Upper lobe of right lung (tissue), 1 donor: ENCODE results near the gene LIPA. TPM values are rescaled to one million over a fixed set of nuclear protein-coding genes. Genes with fewer than 3 reads are reported as not detected.
"Not testable (repeated sequence)": the region's sequence is repeated elsewhere in the genome, so short reads cannot be mapped to it uniquely, and the experiment has no call there.

Experiments
- ATAC-seq: fragments of 200-7000 bp; cut with Tn5 transposase; one replicate; pipeline ENCODE4 v1.9.1; 2020; ENCODE audit warnings: mild to moderate bottlenecking, moderate library complexity
- DNase-seq: peaks from one replicate; pipeline ENCODE4 v3.0.0-alpha.2; 2020
- H3K27ac ChIP-seq: fragments of 200-600 bp; one replicate; pipeline ENCODE4 v1.8.0; 2022
- H3K27me3 ChIP-seq: fragments of 200-600 bp; one replicate; pipeline ENCODE4 v1.8.0; 2022; ENCODE audit warnings: mild to moderate bottlenecking
- H3K36me3 ChIP-seq: fragments of 200-600 bp; one replicate; pipeline ENCODE4 v1.8.0; 2022
- H3K4me1 ChIP-seq: fragments of 200-600 bp; one replicate; pipeline ENCODE4 v1.8.0; 2022
- H3K4me3 ChIP-seq: fragments of 200-600 bp; one replicate; pipeline ENCODE4 v1.8.0; 2022; ENCODE audit warnings: mild to moderate bottlenecking
- H3K9me3 ChIP-seq: fragments of 200-600 bp; one replicate; pipeline ENCODE4 v1.8.0; 2022
- CTCF ChIP-seq: fragments of 200-600 bp; IDR thresholded peaks from one replicate; pipeline ENCODE4 v1.8.0; 2022; ENCODE audit warnings: antibody characterized with exemption
- intact Hi-C: fragments of 100-400 bp; cut with DNase I; formaldehyde crosslinking; loops from one replicate; pipeline ENCODE4 v1.11.0; 2022
- total RNA-seq: library from RNA; stranded (reverse); fragmentation: NEBNext Ultra II Directional; extraction: Animal tissue kit (Norgen Biotek cat#: 25700); gene quantifications from one replicate; pipeline ENCODE4 v1.2.1, GENCODE V29; 2021
- donor health status: DM: no; HTN: yes; CAD: no; lungs with severe emphysema.

Gene LIPA
- total RNA-seq, 1 donor from 2014 or later = 194 TPM

- Histone ChIP-seq H3K27ac (no peak overlapping the region), H3K27me3 (no peaks in the 10 kb centered on the region), H3K4me1 (no peaks in the 10 kb centered on the region), H3K4me3 (no peak overlapping the region), H3K36me3 (no peaks in the 10 kb centered on the region), H3K9me3 (no peaks in the 10 kb centered on the region)
- DNase-seq = no peak
- no peak for TF ChIP-seq CTCF
- no peak for ATAC-seq
- intact Hi-C loops = no loop called here
Measured at GRCh38 chr10:89173075-89173474, 78.5 kb downstream of the LIPA start.

GRCh38 chr10:89171996-89172395 is 79.6 kb downstream of the LIPA start:
- ATAC-seq = no peak
- intact Hi-C loops = no loop called here

GRCh38 chr10:89171263-89171872 is 80.2 kb downstream of the LIPA start:
- H3K4me3 ChIP-seq = no peak overlapping the region
- H3K9me3 ChIP-seq = no peaks in the 10 kb centered on the region
- no peaks in the 10 kb centered on the region for H3K27me3 ChIP-seq
- DNase-seq (no peak), ATAC-seq (no peak)
- no peaks in the 10 kb centered on the region for H3K4me1 ChIP-seq
- no peak for TF ChIP-seq CTCF
- no peaks in the 10 kb centered on the region for H3K36me3 ChIP-seq
- no peak overlapping the region for H3K27ac ChIP-seq
- intact Hi-C loops = no loop called here

More at GRCh38 chr10:89171996-89172395, 79.6 kb downstream of the LIPA start:
- TF ChIP-seq CTCF = no peak
- H3K4me1 ChIP-seq = no peaks in the 10 kb centered on the region
- no peak overlapping the region for H3K27ac ChIP-seq
- H3K9me3 ChIP-seq = no peaks in the 10 kb centered on the region
- no peak overlapping the region for H3K4me3 ChIP-seq
- no peaks in the 10 kb centered on the region for H3K36me3 ChIP-seq
- no peak for DNase-seq
- H3K27me3 ChIP-seq = no peaks in the 10 kb centered on the region

GRCh38 chr10:89168354-89168900 is 83.1 kb downstream of the LIPA start:
- DNase-seq, H3K9me3 ChIP-seq, H3K4me3 ChIP-seq, H3K4me1 ChIP-seq, H3K27ac ChIP-seq, H3K36me3 ChIP-seq, H3K27me3 ChIP-seq, intact Hi-C loops: not testable (repeated sequence)
- ATAC-seq = peak; percentile 34

- H3K36me3 ChIP-seq = no peaks in the 10 kb centered on the region
- TF ChIP-seq CTCF = no peak
- H3K4me3 ChIP-seq = no peak overlapping the region
- H3K4me1 ChIP-seq = peaks cover 13% of the 10 kb centered on the region
- H3K9me3 ChIP-seq = no peaks in the 10 kb centered on the region
- no peak for DNase-seq
- ATAC-seq = no peak
- intact Hi-C loops = no loop called here
- H3K27ac ChIP-seq = no peak overlapping the region
- no peaks in the 10 kb centered on the region for H3K27me3 ChIP-seq
Measured at GRCh38 chr10:89167915-89168314, 83.7 kb downstream of the LIPA start.

GRCh38 chr10:89165923-89166322 is 85.7 kb downstream of the LIPA start:
- Histone ChIP-seq H3K27me3 (no peaks in the 10 kb centered on the region), H3K9me3 (no peaks in the 10 kb centered on the region), H3K4me3 (no peak overlapping the region), H3K27ac (no peak overlapping the region), H3K4me1 (peaks cover 13% of the 10 kb centered on the region), H3K36me3 (no peaks in the 10 kb centered on the region)
- intact Hi-C loops = no loop called here
- ATAC-seq (no peak), DNase-seq (no peak)
- no peak for TF ChIP-seq CTCF
